ENCODE measurements around the gene LRRC75A.

- no peak for TF ChIP-seq CTCF (IDR thresholded peaks at IDR 0.05)
- no peak for TF ChIP-seq SP1 (CRISPR knock-in tag; conservative IDR thresholded peaks at IDR 0.05)
Measured at GRCh38 chr17:16449121-16449570, 42.8 kb downstream of the LRRC75A start.
